Femur (tissue), 1 donor: ENCODE results near the gene MAD1L1.
A peak's percentile ranks its signal among the peaks of the same experiment; 100 is the strongest.

Experiments
- DNase-seq: peaks from one replicate; pipeline ENCODE4 v3.0.0-alpha.2; 2017

MAD1L1 gene

DNA sequence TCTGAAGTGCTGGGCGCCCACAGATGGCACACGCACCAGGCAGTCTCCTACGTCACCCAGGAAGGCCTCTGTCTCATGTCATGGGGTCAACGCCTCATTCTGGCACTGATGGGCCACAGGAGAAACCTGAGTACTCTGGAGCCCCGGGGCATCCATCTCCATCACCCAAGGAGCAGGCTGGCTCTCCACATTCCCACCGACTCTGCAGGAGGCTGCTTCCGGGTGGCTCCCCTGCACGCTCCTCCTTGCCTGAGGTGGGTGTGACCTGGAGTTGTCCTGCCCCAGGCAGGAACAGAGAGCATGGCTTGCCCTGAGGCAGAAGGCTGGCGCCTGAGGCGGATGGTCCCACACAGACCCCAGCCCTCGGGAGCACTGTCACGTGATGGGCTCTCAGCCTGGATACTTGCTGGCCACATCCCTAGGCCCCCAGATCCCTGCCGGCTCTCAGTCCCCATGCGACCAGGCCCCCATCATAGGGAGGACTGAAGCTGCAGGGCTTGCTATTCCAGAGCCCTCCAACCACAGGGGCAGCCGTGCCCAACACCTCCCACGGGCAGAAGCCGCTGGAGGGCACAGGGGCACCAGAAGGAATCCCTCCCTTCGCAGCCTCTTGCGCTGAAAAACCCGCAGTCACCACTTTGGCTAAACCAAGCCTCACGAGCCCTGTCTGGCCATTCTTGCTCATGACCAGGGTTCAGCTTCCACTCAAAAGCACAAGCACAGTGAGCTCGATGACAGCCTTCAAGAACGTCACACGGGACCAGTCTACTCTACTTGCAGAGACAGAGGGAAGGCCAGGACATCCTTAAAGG, 80.7 kb downstream of the MAD1L1 start:
- no peak for DNase-seq

DNA sequence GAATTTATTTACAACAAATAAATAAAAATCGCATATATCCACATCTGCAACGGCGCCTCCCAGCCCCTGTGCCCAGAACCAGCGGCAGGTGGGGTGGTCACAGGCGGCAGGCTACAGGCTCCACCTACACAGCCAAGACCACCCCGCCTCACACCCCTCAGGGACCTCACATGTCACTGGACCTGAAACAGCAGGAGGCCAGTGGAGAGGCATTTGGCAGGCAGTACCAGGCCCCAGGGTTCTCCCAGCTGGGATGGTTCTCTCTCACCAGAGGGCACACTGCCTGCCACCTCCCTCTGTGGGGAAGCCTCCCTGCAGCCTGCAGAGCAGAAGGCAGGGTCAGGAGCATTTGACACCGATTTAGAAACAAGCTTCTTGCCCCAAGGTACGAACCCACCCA, 81.5 kb downstream of the MAD1L1 start:
- no peak for DNase-seq

DNA sequence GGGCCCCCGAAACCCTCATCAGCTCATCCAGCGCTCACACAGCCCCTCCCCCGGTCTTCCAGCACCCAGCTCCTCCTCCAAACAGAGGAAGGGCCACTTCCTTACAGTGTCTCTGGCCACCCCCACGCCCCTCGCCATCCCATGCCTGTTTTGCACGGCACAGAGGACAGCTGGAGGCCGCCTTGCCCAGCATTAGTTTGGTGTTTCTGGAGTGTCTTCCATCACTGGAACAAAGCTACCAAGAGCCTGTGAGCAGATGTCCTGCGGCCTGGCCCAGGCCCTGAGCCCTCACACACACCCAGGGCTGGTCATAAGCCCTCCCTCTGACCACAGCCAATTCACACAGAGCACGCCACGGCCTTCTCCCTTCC, 82.3 kb downstream of the MAD1L1 start:
- DNase-seq, result no peak

DNA sequence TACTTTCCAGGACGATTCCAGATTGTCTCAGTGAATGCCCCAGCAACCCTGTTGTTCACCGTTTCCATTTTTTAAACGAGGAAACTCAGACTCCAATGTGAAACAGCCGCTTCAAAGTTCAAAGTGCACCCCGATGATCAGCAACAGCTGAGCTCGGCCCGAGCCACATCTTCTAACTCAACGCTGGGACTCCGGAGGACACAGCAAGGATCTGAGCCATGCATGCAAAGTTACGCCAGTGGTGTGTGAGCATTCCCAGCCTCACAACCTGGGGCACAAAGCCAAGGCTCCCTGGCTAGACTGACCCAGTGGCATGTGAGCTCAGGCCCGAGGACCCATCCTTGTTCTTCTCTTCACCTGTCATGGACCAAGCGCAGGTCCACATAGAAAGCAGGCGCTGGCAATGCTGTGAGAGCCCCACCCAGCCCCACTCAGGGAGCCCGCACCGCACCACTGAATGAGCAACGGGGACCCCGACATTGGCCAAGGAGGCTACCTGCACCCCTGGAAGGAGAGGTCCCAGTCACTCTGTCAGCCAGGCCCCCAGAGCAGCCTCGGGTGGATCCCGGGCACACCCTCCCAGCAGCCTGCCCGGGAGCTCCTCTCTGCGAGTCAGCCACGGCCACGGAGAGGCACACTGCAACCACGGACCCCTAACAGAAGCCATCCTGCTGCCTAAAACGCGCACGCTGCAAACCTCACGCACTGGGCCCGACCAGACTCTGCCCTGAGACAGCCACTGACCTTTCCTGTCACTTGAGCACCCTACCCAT, 82.9 kb downstream of the MAD1L1 start:
- DNase-seq, result no peak

DNA sequence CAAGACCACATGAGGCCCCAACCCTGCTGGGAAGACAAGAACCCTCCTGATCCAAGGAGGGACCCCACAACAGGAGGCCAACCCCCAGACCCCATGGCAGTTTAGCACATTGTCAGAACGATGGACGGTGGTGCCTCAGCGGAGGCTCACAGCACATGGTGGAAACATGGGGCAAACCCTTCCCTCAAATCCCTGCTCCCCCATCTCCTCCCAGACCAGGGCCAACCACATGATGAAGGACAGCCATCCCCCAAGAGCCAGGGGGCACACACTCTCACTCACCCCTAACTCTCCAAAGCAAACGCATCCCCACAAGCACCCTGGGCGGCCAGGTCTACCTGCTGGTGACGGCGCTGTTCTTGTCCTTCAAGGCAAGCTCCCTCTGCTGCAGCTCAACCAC, 83.9 kb downstream of the MAD1L1 start:
- DNase-seq, result no peak

DNA sequence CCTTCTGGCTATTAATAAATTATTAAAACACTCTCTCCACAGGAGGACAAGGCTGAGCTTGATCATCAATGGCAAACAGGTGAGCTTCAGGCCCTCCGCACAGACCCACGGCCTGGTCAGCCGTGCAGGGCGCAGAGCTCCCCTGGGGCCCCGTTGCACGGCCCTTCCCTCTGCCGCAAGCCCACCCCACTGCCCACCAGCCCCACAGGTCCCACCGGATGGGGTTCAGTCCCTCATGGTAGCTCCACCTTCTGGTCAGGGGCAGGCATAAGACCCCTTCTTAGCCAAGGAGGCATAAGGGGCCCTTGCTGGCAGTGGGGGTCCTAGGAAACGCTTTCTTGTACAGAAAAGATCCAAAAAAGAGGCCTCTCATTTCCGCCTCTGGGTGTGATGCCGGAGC, 84.6 kb downstream of the MAD1L1 start:
- DNase-seq, result no peak

DNA sequence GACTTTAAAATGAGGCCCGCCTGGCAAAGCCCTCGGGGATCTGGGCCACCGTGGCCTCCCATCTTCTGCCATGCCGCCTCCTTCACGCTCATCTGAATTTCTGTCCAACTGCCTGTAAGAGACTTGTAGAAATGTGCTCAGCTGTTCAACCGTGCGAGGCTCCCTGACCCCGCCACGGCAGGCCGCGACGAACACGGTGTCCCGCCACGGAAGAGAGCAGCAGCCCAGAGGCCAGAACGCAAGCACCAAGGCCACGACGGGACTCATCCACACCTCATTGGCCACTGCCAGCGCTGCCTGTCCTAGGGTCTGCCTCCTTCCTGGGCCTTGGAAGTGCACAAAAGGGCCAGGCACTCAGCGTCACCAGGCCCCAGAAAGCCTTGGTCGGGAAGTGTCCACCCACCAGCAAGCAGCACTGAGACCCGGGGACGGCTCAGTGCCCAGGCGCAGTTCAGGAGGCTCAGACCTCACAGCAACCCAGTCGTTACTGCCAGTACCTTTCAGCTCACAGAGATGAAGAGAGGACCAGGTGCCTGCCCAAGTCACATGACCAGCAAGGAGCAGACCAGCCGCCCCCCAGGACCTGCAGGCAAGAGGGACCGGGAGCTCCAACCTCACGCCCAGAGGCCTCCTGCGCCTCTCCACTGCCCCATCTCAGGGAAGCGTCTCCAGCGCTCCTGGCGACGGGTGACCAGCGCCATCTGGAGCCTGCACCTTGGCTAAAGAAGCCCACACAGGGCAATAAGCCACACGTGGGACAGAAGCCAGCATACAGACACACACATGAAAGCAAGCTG, 85.9 kb downstream of the MAD1L1 start:
- no peak for DNase-seq

DNA sequence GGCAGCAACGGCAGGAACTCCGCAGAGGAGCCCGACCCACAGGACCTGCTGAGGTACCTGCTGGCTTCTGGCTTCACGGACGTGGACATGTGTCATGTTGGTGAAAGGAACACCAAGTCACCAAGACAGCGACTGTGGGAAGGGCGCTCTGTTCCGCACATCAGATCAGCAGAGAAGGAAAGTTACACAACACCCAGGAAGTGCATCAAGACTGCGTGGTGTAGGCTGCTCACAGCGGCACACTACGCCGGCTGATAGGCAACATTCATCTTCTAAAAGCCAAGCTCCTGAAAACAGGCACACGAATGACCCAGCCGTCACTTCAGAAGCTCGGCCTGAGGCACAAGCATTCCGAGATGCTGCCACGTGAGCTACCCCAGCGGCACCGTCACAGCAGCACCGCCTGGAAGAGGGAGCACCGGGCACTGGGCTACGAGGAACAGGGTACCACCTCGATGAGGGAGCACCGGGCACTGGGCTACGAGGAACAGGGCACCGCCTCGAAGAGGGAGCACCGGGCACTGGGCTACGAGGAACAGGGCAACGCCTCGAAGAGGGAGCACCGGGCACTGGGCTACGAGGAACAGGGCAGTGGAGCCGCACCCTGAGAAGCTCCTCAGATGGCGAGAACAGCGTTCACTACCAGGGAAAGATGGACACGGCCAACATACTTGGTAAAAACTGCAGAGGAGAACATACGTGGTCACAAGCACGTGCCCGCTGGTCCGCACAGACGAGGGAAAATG, 86.7 kb downstream of the MAD1L1 start:
- no peak for DNase-seq

DNA sequence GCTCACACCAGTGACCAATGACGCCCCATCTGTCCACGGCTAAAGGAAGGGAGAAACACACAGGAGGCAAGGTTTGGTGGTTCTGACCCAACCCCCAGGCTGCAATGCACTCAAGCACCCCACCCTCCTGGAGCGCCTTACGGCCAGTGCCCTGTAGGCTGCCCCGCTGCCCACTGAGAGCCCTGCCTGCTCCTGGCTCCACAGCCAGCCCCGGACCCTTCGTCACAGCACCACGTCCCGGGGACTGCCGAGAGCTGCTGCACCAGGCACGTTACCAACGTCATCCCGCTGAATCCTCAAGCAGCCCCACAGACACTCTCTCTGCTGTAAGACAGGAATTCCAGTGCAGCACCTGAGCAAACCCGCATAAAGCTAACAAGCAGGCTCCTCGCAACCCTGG, 87.8 kb downstream of the MAD1L1 start:
- no peak for DNase-seq

DNA sequence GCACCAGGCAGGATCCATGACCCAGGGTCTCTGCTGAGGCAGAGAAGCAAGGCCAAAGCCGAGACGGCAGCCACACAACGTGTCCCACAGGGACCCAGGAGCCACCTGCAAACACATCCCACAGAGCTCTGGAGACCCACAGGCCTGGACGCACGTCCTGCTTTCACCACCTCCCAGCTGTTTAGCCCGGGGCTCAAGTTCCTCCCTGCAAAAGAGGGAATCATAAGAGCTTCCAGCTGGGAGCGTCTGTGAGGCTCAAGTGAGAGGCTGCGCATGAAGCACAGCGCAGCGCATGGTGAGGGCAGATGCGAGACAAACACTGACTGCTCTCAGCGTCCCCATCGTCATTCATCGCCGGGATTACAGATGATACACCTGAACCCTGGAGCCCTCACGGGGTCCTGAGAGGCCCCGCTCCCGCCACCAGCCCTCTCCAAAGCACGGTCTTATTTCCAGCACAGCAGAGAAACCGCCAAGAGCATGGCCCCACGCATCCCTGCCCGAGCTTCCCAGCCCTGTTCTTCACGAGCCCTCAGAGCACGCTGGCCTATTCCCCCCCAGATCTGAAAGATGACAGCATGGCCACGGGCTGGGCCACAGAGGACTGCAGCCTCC, 88.7 kb downstream of the MAD1L1 start:
- DNase-seq, result no peak

DNA sequence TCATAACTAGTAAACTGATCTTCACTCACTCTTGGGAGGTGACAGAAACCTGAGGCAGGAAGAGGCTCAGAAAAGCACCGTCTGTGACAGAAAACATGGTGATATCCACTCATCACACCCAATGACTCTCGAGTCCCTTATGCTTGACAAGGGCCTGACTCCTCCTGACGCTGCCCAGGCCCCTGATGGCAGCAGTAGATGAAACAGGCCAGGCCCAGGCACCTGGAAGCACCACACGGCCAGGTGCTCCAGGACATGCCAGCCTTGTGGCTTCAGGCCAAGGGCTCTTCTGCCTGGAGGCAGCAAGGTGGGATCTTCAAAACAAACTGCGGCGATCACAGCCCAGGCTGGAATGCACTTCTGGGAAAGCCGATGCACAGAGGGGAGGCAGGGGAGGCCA, 89.3 kb downstream of the MAD1L1 start:
- DNase-seq, result no peak

DNA sequence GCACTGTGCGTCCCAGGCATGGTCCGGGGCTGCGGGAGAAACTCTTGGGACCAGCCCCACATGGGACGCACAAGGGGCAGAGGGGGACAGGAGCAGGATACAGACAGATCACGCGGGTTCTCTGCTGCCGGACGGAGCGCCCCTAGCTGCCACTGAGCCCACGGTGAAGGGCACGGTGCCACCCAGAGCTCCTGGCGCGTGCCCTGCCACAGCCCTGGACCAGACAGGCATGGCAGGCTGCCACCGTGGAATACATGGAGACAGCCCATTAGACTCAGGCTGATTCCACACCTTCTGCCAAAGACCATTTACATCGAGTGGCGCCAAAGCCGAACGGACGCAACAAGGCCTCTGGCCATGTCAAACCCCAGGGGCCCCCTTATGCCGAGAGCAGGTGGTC, 90.4 kb downstream of the MAD1L1 start:
- no peak for DNase-seq

DNA sequence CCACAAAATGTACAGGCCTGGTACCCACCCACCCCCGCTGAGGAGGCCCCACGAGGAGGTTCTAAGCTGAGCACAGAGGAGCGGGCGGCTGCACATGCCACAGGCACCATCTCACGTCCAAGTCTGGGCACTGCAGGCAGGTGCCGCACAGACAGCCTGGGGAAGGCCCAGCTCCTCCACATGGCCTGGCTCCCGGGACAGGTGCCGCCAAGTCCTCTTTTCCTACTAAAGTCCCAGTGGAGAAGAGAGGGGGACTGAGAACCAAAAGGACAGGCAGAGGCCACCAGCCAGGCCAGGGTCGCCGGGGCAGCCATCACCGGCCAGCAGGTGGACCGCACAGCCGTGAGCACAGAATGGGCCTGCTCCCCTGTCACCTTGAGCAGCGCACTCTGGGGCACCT, 91.1 kb downstream of the MAD1L1 start:
- DNase-seq, result no peak

DNA sequence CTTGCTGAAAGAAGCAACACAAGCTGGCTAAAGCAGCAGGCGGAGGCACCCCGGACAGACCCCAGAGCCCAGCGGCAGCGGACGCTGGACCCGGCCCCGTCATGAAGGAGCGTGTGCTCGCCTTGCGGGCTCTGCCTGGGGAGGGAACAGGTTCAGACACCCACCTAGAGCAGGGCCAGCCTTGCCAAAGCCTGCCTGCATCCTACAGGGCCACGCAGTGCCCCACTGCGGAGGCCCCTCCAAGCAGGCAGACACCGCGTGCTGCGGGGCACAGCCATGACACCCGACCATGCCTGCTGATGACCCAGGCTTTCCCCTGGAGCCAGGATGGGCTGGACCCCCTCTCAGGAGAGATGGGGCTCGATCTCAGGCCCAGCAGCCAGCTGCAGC, 91.7 kb downstream of the MAD1L1 start:
- DNase-seq, result no peak

DNA sequence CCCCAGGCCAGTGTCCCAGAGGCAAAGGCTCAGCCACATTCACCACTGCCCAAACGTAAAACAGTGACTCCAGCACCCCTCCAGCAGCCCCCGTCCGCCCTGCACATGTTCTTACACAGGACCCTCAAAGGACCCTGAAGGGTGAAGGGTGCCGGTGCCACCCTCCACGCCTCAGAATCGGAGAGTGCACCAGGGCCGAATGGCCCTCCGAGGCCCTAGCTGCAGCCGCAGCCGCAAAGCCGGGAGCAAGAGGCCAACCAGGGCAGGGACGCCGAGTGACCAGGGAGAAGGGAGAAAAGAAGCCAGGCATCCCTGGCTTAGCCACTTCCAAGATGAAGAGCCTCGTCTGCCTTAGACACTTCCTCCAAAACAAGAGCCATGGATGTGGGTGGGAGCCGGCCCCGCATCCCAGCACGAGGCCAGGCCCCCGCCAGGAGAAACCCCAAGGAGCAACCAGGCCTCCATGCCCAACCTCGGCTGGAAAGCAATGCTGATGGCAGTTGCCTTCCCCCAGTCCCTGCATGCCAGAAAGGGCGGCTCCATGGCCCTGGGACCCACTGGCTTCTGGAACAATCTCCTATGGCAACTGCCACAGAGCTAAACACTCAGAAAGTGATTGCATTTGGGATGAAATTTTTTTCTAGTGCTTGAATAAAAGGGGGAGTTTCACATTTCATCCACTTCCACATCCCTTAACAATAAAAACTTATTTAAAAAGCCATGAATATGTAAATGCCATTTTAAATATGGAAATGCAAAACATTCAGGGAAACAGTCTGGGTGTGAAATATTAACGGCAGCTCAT, 92.3 kb downstream of the MAD1L1 start:
- no peak for DNase-seq

DNA sequence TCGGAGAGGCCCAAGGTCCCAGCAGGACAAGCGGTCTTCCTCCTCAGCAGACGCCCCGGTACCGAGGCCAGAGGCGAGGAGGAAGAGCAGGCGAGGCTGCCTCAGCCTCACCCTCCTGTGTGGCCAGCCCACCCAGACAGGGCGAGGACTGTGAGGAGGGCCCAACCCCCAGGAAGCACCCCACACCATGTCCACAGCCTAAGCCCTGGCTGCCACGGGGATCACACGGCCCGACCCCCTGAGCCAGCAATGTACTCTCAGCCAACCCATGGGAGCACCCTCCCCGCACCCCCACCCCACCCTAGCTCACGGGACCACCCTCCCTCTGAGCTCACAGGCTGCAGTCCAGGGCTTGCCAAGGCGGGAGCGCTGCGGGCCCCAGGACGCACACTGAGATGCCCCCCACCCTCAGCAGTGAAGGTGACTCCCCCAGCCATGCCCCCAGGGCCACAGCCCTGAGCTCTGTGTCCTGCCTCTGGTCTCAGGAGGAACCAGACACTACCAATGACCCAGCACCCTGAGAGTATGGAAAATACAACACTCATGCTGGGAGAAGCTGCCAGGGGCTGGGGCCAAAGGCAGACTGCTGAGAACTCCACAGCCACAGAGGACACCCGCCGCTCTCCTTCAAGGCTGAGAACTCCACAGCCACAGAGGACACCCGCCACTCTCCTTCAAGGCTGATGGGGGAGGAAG, 93.6 kb downstream of the MAD1L1 start:
- DNase-seq, result no peak

DNA sequence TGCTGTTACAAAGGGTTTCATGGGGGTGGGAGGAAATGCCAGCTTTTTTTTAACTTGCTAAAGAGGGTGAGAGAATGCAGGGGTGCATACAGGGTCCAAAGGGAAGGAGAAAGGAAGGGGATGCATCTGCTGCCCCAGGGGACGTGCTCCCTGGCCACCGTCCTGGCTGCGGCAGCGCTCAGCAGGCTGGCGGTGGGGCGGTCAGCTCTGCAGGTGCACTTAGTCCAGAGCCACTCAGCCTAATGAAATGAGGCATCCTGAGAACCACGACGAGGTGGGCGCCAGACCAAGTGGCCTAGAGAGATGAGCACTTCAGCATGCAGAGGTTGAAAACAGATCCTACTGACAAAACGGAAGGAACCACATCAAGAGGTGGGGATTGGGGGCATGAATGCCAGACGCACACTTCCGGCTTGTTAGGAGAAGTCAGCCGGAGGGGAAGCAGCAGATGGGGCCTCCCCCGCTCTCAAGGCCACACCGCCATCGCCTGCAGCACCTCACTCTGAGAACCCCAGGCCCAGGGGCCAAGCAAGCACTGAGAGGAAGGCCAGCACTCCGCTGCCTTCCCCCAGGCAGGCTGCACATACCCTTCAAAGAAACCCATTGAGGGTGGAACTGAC, 94.5 kb downstream of the MAD1L1 start:
- DNase-seq, result peak; percentile 61

DNA sequence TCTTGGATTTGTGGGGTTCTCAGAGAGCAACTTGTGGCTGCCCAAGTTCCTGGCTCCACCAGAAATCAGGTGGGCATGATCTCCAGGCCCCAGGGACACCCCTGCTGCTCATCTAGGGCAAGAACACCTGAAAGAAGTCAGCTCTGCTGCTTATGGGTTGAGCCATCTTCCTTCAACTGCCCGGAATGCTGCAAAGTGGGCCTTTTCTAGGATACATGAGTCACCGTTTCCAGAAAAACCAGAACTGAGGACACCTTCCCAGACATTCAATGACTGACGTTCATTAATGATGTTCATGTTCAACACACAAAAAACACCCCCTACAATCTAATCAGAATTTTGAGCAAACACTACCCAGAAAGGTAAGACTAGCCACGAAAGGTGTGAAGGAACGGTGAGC, 98.0 kb downstream of the MAD1L1 start:
- DNase-seq, result no peak

DNA sequence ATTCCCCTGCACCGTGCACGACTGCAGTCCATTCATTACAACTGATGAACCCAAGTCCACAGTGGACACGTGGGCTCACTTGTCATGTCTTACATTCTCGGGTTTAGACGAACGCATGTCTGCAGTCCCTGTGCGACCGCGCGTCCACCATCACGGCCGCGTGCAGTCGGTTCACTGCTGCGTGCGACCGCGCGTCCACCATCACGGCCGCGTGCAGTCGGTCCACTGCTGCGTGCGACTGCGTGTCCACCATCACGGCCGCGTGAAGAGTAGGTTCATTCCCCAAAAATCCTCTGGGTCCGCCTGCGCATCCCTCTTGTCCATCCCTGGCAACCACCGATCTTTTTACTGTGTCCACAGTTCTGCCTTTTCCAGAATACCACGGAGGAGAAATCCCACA, 100.5 kb downstream of the MAD1L1 start:
- DNase-seq, result no peak

DNA sequence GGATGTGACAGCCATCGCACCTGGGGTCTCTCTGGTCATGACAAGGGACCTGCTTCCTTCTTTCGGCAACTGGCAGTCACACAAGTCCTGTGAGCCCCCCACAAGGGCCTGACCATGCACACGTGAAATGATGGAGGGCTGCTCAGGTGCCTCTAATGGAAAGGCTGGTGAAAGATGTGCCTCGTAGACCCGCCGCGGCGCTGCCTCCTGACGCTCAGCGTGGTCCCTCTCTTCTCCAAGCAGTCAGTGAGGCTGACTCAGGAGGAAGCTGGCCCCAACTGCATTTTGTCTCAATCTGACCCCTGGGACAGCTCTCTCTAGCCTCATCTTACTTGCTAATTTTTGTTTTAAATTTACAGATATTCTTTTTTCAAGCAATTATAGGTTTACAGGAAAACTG, 100.9 kb downstream of the MAD1L1 start:
- DNase-seq, result no peak

DNA sequence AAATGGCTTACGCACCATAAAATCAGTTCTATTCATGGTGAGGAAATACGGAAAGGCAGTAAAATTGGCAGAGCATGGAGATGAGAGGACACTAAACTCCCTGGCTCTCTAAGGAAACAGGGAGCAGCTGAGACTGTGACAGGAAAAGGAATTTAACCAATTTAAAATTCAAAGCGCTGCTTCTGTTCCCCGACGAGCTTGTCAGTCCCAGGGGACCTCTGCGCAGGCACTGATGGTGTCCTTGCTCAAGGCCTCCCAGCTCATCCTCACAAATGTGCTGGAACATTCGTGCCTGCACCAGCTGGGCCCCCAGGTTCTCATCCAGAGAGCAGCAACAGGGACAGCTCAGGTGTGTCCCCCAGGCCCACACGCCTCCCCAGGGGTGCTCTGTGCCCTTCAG, 101.4 kb downstream of the MAD1L1 start:
- no peak for DNase-seq
